DND-41 (cell line): ENCODE measurements around the gene GPR63.

Experiments used
- ATAC-seq: fragments of 200-7000 bp; cut with Tn5 transposase; 3 replicates; pipeline ENCODE4 v1.9.1; 2021; ENCODE audit warnings: low read depth; ENCODE audit not compliant: insufficient read depth
- DNase-seq: peaks from one replicate; pipeline ENCODE4 v3.0.0-alpha.2; 2020
- H2AFZ ChIP-seq: 2 replicates; pipeline ENCODE4 v1.6.0; 2012; ENCODE audit warnings: low read depth, low read length
- H3K27ac ChIP-seq: 2 replicates; pipeline ENCODE4 v1.5.1; 2012; ENCODE audit warnings: low read length, inconsistent platforms
- H3K27me3 ChIP-seq: fragments of 200-600 bp; sonication (generic); 2 replicates; pipeline ENCODE4 v1.6.0; 2012; ENCODE audit warnings: low read length, mild to moderate bottlenecking, inconsistent platforms; ENCODE audit not compliant: insufficient read depth, poor library complexity
- H3K36me3 ChIP-seq: 2 replicates; pipeline ENCODE4 v1.5.1; 2012; ENCODE audit warnings: low read length, inconsistent platforms; ENCODE audit not compliant: insufficient read depth
- H3K4me1 ChIP-seq: 2 replicates; pipeline ENCODE4 v1.5.1; 2012; ENCODE audit warnings: mild to moderate bottlenecking, low read length; ENCODE audit not compliant: insufficient read depth
- H3K4me2 ChIP-seq: 2 replicates; pipeline ENCODE4 v1.6.0; 2012; ENCODE audit warnings: mild to moderate bottlenecking, moderate library complexity, low read length, inconsistent platforms; ENCODE audit not compliant: insufficient read depth
- H3K4me3 ChIP-seq, 2 experiments: fragments of 200-600 bp in 1 of 2; shearing (Covaris generic) in 1 of 2; 2 replicates each; pipeline ENCODE4 v1.5.1; 2012 to 2016; ENCODE audit warnings: inconsistent platforms in 2 of 2, low read length in 2 of 2, mild to moderate bottlenecking in 2 of 2, low read depth in 1 of 2, moderate library complexity in 1 of 2
- H3K79me2 ChIP-seq: 2 replicates; pipeline ENCODE4 v1.6.0; 2012; ENCODE audit warnings: low read length, inconsistent platforms; ENCODE audit not compliant: insufficient read depth
- H3K9ac ChIP-seq: 2 replicates; pipeline ENCODE4 v1.6.0; 2012; ENCODE audit warnings: low read depth, mild to moderate bottlenecking, inconsistent platforms, low read length, moderate library complexity
- H3K9me3 ChIP-seq: 2 replicates; pipeline ENCODE4 v1.5.1; 2012; ENCODE audit warnings: low read length, moderate library complexity, mild to moderate bottlenecking, inconsistent platforms; ENCODE audit not compliant: insufficient read depth, severe bottlenecking
- H4K20me1 ChIP-seq: 2 replicates; pipeline ENCODE4 v1.6.0; 2012; ENCODE audit warnings: low read length; ENCODE audit not compliant: insufficient read depth
- CTCF ChIP-seq: IDR thresholded peaks from 2 replicates; pipeline ENCODE4 v1.5.1; 2012; ENCODE audit warnings: borderline replicate concordance, low read length, moderate library complexity, mild to moderate bottlenecking; ENCODE audit not compliant: poor library complexity, severe bottlenecking; ENCODE audit errors: extremely low read depth
- EZH2 ChIP-seq: IDR thresholded peaks from 3 replicates; pipeline ENCODE4 v1.6.1; 2012; ENCODE audit warnings: borderline replicate concordance, low read depth, mild to moderate bottlenecking, moderate library complexity, low read length, inconsistent platforms; ENCODE audit not compliant: severe bottlenecking

The GPR63 gene

GRCh38 chr6:96856856-96857255 is 19.6 kb upstream of the GPR63 start:
- Histone ChIP-seq H3K36me3 (no peaks in the 10 kb centered on the region), H3K4me3 (no peak overlapping the region), H3K27ac (no peak overlapping the region), H3K79me2 (no peaks in the 10 kb centered on the region), H2AFZ (no peak overlapping the region), H3K27me3 (no peaks in the 10 kb centered on the region), H3K4me2 (no peak overlapping the region), H4K20me1 (no peaks in the 10 kb centered on the region), H3K9me3 (no peaks in the 10 kb centered on the region), H3K9ac (no peak overlapping the region), H3K4me1 (no peaks in the 10 kb centered on the region)
- ATAC-seq (no peak), DNase-seq (no peak)
- TF ChIP-seq EZH2 (no peak), CTCF (no peak)

GRCh38 chr6:96853083-96853482 is 15.8 kb upstream of the GPR63 start:
- Histone ChIP-seq H3K79me2 (no peaks in the 10 kb centered on the region), H3K36me3 (no peaks in the 10 kb centered on the region), H3K9ac (no peak overlapping the region), H3K27me3 (no peaks in the 10 kb centered on the region), H3K4me3 (no peak overlapping the region), H2AFZ (no peak overlapping the region), H4K20me1 (no peaks in the 10 kb centered on the region), H3K9me3 (no peaks in the 10 kb centered on the region), H3K27ac (no peak overlapping the region), H3K4me2 (no peak overlapping the region), H3K4me1 (no peaks in the 10 kb centered on the region)
- TF ChIP-seq CTCF: no peak
- TF ChIP-seq EZH2: no peak
- DNase-seq (no peak), ATAC-seq (no peak)

- no peaks in the 10 kb centered on the region for H3K4me1 ChIP-seq
- H3K4me2 ChIP-seq: no peak overlapping the region
- DNase-seq: no peak
- no peak for ATAC-seq
- H3K36me3 ChIP-seq: no peaks in the 10 kb centered on the region
- H2AFZ ChIP-seq: no peak overlapping the region
- TF ChIP-seq CTCF (no peak), EZH2 (no peak)
- no peaks in the 10 kb centered on the region for H3K79me2 ChIP-seq
- H3K9ac ChIP-seq: no peak overlapping the region
- no peaks in the 10 kb centered on the region for H4K20me1 ChIP-seq
- H3K27ac ChIP-seq: no peak overlapping the region
- H3K9me3 ChIP-seq: no peaks in the 10 kb centered on the region
- H3K4me3 ChIP-seq: no peak overlapping the region
- no peaks in the 10 kb centered on the region for H3K27me3 ChIP-seq
These were observed 15.3 kb upstream of the GPR63 start for GRCh38 chr6:96852605-96853004.

- Histone ChIP-seq H3K27ac (no peak overlapping the region), H4K20me1 (no peaks in the 10 kb centered on the region)
- no peak for ATAC-seq
These were observed 14.6 kb upstream of the GPR63 start for GRCh38 chr6:96851858-96852257.

More at GRCh38 chr6:96851858-96852257, 14.6 kb upstream of the GPR63 start:
- no peaks in the 10 kb centered on the region for H3K36me3 ChIP-seq
- no peaks in the 10 kb centered on the region for H3K27me3 ChIP-seq
- H3K4me2 ChIP-seq: no peak overlapping the region
- DNase-seq: no peak
- no peak overlapping the region for H2AFZ ChIP-seq
- H3K4me3 ChIP-seq: no peak overlapping the region
- no peaks in the 10 kb centered on the region for H3K4me1 ChIP-seq
- H3K9me3 ChIP-seq: no peaks in the 10 kb centered on the region
- no peak overlapping the region for H3K9ac ChIP-seq
- no peaks in the 10 kb centered on the region for H3K79me2 ChIP-seq
- TF ChIP-seq EZH2 (no peak), CTCF (no peak)
